Esophagus squamous epithelium (tissue), 5 donors: ENCODE measurements around the gene ZNF813. TPM values are rescaled to one million over a fixed set of nuclear protein-coding genes. Genes with fewer than 3 reads are reported as not detected.
"Not testable (repeated sequence)": the region's sequence is repeated elsewhere in the genome, so short reads cannot be mapped to it uniquely, and the experiment has no call there.

Source experiments
- DNase-seq: peaks from one replicate; lab custom pipeline; 2025; lab: John Stamatoyannopoulos, UW
- H3K27ac ChIP-seq, 4 donors: fragments of 200-600 bp; sonication (generic); one replicate each; pipeline ENCODE4 v1.5.1; 2016 to 2019; ENCODE audit warnings: mild to moderate bottlenecking in 1 of 4
- H3K27me3 ChIP-seq, 4 donors: fragments of 200-600 bp; sonication (generic); 1 replicate in 3 of 4; 2 replicates in 1 of 4; pipeline versions ENCODE4 v1.5.1 to v1.6.0; 2017 to 2021; ENCODE audit warnings: antibody characterized with exemption in 1 of 4
- H3K36me3 ChIP-seq, 3 donors: fragments of 200-600 bp; sonication (generic); one replicate each; pipeline ENCODE4 v1.5.1; 2016 to 2019
- H3K4me1 ChIP-seq, 3 donors: fragments of 200-600 bp; sonication (generic); one replicate each; pipeline ENCODE4 v1.5.1; 2017 to 2019
- H3K4me3 ChIP-seq, 4 donors: fragments of 200-600 bp; sonication (generic); 1 replicate in 3 of 4; 2 replicates in 1 of 4; pipeline ENCODE4 v1.5.1; 2016 to 2019; ENCODE audit warnings: mild to moderate bottlenecking in 2 of 4, moderate library complexity in 1 of 4
- H3K9me3 ChIP-seq, 3 donors: fragments of 200-600 bp; sonication (generic); one replicate each; pipeline ENCODE4 v1.5.1; 2016 to 2019
- POLR2A ChIP-seq, 4 donors: fragments of 450-650 bp; IDR thresholded peaks; one replicate each; pipeline ENCODE4 v1.6.1; 2017; ENCODE audit warnings: antibody characterized with exemption in 4 of 4, mild to moderate bottlenecking in 4 of 4, moderate library complexity in 3 of 4
- WGBS, 2 donors: methylation state at CpG; one replicate each; pipeline ENCODE4 v1.1.5; 2018; 5-methylcytosine and 5-hydroxymethylcytosine counted together
- intact Hi-C: fragments of 100-400 bp; cut with DNase I; formaldehyde crosslinking; loops from one replicate; pipeline ENCODE4 v1.15.0; 2022
- total RNA-seq, 4 donors: library from RNA; depleted of rRNA; stranded (reverse); fragments of >200 nt; gene quantifications; one replicate each; pipeline ENCODE4 v1.1.0, GENCODE V29; 2016
- TF ChIP-seq, protein P1 (sequence below), 6 experiments: fragments of 450-650 bp in 4 of 6; fragments of 200-600 bp in 2 of 6; sonication (generic) in 2 of 6; IDR thresholded peaks; one replicate each; pipeline ENCODE4 v1.5.1; 2016 to 2019; ENCODE audit warnings: antibody characterized with exemption in 6 of 6, mild to moderate bottlenecking in 4 of 6, moderate library complexity in 4 of 6
- donor health status: DM: yes; HTN: yes; CAD: no.

ZNF813 gene
- total RNA-seq, 4 donors from 2014 or later, result 1.2 to 3.2 (median 2.5) TPM

DNA sequence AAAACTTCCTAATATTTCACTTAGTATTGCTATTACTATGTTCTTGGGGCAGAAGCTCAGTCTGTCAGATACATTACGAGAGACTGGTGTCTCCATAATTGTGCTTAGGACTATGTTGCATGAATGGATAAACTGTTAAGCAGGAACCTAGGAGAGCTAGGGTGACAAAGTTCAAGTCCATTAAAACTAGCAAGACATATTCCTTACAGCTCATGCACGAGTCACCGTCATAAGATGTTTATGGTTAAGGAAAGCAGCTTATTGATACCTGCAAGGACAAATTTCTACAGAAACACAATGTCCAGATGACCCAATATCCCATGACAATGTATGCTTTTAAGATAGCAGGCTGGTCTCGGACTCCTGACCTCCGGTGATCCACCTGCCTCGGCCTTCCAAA lies 5.7 kb upstream of the ZNF813 start:
- no peak for DNase-seq
- Histone ChIP-seq H3K4me1 (peaks cover 2 to 5% (median 3%) of the 10 kb centered on the region in 3 donors), H3K4me3 (no peak overlapping the region), H3K36me3 (no peaks in the 10 kb centered on the region), H3K27ac (no peak overlapping the region), H3K27me3 (peaks cover 0 to 11% (median 0%) of the 10 kb centered on the region in 4 donors), H3K9me3 (peaks cover 0 to 64% (median 26%) of the 10 kb centered on the region in 3 donors)
- no peak for TF ChIP-seq POLR2A (IDR thresholded peaks at IDR 0.05)
- TF ChIP-seq, protein P1, sequence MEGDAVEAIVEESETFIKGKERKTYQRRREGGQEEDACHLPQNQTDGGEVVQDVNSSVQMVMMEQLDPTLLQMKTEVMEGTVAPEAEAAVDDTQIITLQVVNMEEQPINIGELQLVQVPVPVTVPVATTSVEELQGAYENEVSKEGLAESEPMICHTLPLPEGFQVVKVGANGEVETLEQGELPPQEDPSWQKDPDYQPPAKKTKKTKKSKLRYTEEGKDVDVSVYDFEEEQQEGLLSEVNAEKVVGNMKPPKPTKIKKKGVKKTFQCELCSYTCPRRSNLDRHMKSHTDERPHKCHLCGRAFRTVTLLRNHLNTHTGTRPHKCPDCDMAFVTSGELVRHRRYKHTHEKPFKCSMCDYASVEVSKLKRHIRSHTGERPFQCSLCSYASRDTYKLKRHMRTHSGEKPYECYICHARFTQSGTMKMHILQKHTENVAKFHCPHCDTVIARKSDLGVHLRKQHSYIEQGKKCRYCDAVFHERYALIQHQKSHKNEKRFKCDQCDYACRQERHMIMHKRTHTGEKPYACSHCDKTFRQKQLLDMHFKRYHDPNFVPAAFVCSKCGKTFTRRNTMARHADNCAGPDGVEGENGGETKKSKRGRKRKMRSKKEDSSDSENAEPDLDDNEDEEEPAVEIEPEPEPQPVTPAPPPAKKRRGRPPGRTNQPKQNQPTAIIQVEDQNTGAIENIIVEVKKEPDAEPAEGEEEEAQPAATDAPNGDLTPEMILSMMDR (IDR thresholded peaks at IDR 0.05), result no peak
- intact Hi-C loops, result no loop called here
- WGBS, 2 donors, result 78 to 92% methylated on average over 6 of the region's 6 CpGs

DNA sequence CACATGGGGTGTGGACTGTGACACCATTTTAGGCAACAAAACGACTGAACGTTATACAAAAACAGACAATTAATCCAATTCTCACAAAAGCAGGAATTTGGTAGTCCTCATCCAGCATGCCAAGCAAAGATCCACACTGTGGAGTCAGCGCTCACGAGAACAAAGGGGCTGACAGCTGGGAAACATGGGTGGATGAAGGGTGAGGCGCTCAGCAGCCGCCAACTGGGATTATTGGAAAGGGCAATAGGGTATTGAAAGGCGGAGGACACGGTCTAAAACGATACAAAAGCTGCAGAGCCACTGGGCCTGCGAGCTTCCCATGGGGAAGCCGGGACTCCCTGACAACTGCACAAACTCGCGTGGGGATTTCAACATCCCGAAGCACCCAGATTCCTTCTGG lies 4.7 kb upstream of the ZNF813 start:
- Histone ChIP-seq H3K36me3 (no peaks in the 10 kb centered on the region), H3K27me3 (peaks cover 0 to 11% (median 0%) of the 10 kb centered on the region in 4 donors), H3K4me1 (peaks cover 2 to 11% (median 3%) of the 10 kb centered on the region in 3 donors), H3K4me3 (peak overlapping the region in 1 of 4 donors; percentile 39), H3K9me3 (peaks cover 0 to 54% (median 18%) of the 10 kb centered on the region in 3 donors), H3K27ac (no peak overlapping the region)
- DNase-seq, result no peak
- intact Hi-C loops, result no loop called here
- WGBS, 2 donors, result 46 to 54% methylated on average over 13 to 14 of the region's 14 CpGs
- TF ChIP-seq POLR2A (IDR thresholded peaks at IDR 0.05), result no peak
- TF ChIP-seq, protein P1 (IDR thresholded peaks at IDR 0.05), result no peak

DNA sequence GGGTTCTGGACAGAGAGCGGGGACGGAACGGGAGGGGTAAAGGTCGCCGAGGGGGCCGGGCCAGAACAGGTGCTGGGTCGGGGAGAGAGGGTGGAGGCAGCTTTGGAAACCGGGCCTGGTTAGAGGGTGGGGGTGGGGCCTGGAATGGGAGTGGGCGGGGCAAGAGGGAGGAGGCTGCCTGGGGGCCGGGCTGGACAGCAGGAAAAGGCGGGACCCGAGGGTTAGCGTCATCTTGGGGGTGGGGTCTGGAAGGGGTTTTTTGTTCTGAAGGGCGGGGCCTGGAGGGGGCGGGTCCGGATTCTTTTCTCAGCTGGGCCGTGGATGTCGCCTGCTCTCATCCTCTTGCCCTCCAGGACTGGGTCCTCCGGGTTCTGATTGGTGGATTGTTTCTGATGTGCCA lies 4.3 kb upstream of the ZNF813 start:
- peaks cover 0 to 11% (median 0%) of the 10 kb centered on the region in 4 donors for H3K27me3 ChIP-seq
- intact Hi-C loops, result no loop called here
- H3K27ac ChIP-seq, result no peak overlapping the region
- peaks cover 3 to 15% (median 6%) of the 10 kb centered on the region in 3 donors for H3K4me1 ChIP-seq
- peaks cover 0 to 50% (median 14%) of the 10 kb centered on the region in 3 donors for H3K9me3 ChIP-seq
- no peaks in the 10 kb centered on the region for H3K36me3 ChIP-seq
- no peak for DNase-seq
- WGBS, 2 donors, result 15 to 38% methylated on average over 6 to 7 of the region's 19 CpGs
- peak overlapping the region in 1 of 4 donors; percentile 39 for H3K4me3 ChIP-seq
- TF ChIP-seq POLR2A (IDR thresholded peaks at IDR 0.05), result no peak
- TF ChIP-seq, protein P1 (IDR thresholded peaks at IDR 0.05), result no peak

DNA sequence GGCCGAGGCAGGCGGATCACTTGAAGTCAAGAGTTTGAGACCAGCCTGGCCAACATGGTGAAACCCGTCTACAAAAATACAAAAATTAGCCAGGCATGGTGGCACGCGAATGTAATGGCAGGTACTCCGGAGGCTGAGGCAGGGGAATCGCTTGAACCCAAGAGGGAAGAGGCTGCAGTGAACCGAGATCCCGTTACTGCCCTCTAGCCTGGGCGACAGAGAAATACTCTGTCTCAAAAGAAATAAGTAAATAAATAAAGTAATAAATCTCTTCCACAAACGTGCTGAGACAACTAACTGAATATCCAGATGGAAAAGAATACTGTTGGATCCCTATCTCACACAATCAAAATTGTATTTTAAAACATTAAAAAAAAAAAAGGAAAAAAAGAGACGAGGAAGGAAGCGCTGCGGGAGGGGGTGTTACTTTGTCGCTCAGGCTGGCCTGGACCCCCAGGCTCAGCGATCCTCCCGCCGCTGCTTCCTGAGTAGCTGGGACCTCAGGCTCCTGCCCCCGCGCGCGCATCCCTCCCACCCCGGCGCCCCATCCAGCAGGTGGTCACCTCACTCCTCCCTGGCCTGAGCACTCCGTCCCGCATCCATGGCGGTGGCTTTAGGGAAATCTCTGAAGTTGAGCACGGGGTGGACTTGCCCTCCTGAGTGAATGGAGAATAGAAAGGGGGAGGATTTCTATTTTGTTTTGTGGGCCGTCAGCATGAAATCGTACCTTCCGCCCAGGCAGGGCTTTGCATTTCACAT lies 628 bp upstream of the ZNF813 start:
- peaks cover 8 to 18% (median 12%) of the 10 kb centered on the region in 3 donors for H3K4me1 ChIP-seq
- H3K36me3 ChIP-seq, result peaks cover 0 to 9% (median 0%) of the 10 kb centered on the region in 3 donors
- H3K27ac ChIP-seq, result peak overlapping the region in 3 of 4 donors; percentile 73 to 89 (median 86)
- peaks cover 0 to 35% (median 0%) of the 10 kb centered on the region in 3 donors for H3K9me3 ChIP-seq
- TF ChIP-seq, protein P1 (IDR thresholded peaks at IDR 0.05), result no peak
- TF ChIP-seq POLR2A (IDR thresholded peaks at IDR 0.05), result no peak
- DNase-seq, result no peak
- 16 to 21% methylated on average over 20 to 31 of the region's 31 CpGs for WGBS, 2 donors
- peak overlapping the region; percentile 59 to 80 (median 69) for H3K4me3 ChIP-seq
- intact Hi-C loops, result no loop called here
- peaks cover 0 to 11% (median 0%) of the 10 kb centered on the region in 4 donors for H3K27me3 ChIP-seq

DNA sequence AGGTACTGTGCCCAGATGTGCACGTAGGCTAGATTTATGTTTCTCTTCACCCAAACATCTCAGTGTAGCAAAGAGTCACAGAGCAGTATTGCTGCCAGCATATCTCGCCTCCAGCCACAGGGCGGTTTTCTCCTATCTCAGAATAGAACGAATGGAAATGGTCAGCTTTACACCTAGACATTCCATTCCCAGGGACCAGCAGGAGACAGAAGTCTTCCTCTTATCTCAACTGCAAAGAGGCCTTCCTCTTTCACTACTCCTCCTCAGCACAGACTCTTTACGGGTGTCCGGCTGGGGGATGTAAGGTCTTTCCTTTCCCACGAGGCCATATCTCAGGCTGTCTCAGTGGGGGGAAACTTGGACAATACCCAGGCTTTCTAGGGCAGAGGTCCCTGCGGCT lies 1.1 kb downstream of the ZNF813 start:
- DNase-seq, intact Hi-C loops, H3K27me3 ChIP-seq, H3K27ac ChIP-seq: not testable (repeated sequence)
- Histone ChIP-seq H3K36me3 (peaks cover 0 to 26% (median 0%) of the 10 kb centered on the region in 3 donors), H3K4me1 (peaks cover 8 to 18% (median 12%) of the 10 kb centered on the region in 3 donors), H3K9me3 (peaks cover 0 to 40% (median 2%) of the 10 kb centered on the region in 3 donors), H3K4me3 (peak overlapping the region in 3 of 4 donors; percentile 67 to 80 (median 71))
- 29 to 42% methylated on average over 7 to 8 of the region's 8 CpGs for WGBS, 2 donors
